HL-60 (cell line): Measurements from ENCODE around the gene RPS6KA6.

Source experiments
- DNase-seq, 2 experiments: peaks; one replicate each; pipeline ENCODE4 v3.0.0-alpha.2; 2010 to 2020; ENCODE audit warnings: low read depth in 1 of 2, low spot score in 1 of 2
- H3K27ac ChIP-seq: fragments of 250-450 bp; sonication (Bioruptor Pico); replicated peaks from 2 replicates; pipeline ENCODE4 v1.5.1; 2020; ENCODE audit warnings: mild to moderate bottlenecking, moderate library complexity
- H3K27me3 ChIP-seq: fragments of 250-450 bp; sonication (Bioruptor Pico); 2 replicates; pipeline ENCODE4 v1.5.1; 2021; ENCODE audit warnings: mild to moderate bottlenecking, moderate library complexity; ENCODE audit not compliant: insufficient read depth, poor library complexity, severe bottlenecking
- H3K4me3 ChIP-seq: replicated peaks from 2 replicates; pipeline ENCODE4 v1.5.1; 2011; ENCODE audit warnings: mild to moderate bottlenecking, control low read depth, low read length; ENCODE audit not compliant: insufficient read depth
- GABPA ChIP-seq: IDR thresholded peaks from 2 replicates; pipeline ENCODE4 v1.6.1; 2012; ENCODE audit warnings: low read depth
- POLR2AphosphoS5 ChIP-seq: IDR thresholded peaks from 2 replicates; pipeline ENCODE4 v1.6.1; 2012; ENCODE audit warnings: low read depth
- SPI1 ChIP-seq: IDR thresholded peaks from 2 replicates; pipeline ENCODE4 v1.6.1; 2012; ENCODE audit warnings: low read depth, mild to moderate bottlenecking, borderline replicate concordance
- TF ChIP-seq, protein P1 (sequence below): IDR thresholded peaks from 2 replicates; pipeline ENCODE4 v1.6.1; 2012; ENCODE audit warnings: low read depth; ENCODE audit not compliant: insufficient replicate concordance
- TF ChIP-seq, protein P2 (sequence below): IDR thresholded peaks from one replicate; pipeline ENCODE4 v1.5.1; 2011; ENCODE audit warnings: low read length, control low read depth, inconsistent platforms; ENCODE audit not compliant: insufficient read depth

RPS6KA6 gene

DNA sequence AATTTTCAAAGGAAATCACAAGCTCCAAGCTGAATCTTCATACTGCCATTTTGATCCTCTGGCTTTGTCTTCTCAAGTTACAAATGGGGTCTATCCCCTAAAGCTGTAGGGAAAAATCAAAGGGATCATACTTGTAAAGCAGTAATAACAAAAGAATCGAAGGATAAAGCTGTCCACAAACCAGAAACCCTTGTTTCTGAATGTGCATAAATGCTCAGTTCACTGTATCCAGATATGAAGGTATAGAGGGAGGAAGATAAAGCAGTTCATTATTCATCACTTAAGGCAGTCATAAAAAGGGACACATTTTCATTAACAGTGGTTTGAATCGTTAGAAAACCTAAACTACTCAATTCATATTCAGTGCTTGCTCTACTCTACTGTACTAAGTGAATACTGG, 33.2 kb upstream of the RPS6KA6 start:
- no peaks in the 10 kb centered on the region for H3K27me3 ChIP-seq
- TF ChIP-seq, protein P1, sequence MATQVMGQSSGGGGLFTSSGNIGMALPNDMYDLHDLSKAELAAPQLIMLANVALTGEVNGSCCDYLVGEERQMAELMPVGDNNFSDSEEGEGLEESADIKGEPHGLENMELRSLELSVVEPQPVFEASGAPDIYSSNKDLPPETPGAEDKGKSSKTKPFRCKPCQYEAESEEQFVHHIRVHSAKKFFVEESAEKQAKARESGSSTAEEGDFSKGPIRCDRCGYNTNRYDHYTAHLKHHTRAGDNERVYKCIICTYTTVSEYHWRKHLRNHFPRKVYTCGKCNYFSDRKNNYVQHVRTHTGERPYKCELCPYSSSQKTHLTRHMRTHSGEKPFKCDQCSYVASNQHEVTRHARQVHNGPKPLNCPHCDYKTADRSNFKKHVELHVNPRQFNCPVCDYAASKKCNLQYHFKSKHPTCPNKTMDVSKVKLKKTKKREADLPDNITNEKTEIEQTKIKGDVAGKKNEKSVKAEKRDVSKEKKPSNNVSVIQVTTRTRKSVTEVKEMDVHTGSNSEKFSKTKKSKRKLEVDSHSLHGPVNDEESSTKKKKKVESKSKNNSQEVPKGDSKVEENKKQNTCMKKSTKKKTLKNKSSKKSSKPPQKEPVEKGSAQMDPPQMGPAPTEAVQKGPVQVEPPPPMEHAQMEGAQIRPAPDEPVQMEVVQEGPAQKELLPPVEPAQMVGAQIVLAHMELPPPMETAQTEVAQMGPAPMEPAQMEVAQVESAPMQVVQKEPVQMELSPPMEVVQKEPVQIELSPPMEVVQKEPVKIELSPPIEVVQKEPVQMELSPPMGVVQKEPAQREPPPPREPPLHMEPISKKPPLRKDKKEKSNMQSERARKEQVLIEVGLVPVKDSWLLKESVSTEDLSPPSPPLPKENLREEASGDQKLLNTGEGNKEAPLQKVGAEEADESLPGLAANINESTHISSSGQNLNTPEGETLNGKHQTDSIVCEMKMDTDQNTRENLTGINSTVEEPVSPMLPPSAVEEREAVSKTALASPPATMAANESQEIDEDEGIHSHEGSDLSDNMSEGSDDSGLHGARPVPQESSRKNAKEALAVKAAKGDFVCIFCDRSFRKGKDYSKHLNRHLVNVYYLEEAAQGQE = no peak
- no peak for DNase-seq

DNA sequence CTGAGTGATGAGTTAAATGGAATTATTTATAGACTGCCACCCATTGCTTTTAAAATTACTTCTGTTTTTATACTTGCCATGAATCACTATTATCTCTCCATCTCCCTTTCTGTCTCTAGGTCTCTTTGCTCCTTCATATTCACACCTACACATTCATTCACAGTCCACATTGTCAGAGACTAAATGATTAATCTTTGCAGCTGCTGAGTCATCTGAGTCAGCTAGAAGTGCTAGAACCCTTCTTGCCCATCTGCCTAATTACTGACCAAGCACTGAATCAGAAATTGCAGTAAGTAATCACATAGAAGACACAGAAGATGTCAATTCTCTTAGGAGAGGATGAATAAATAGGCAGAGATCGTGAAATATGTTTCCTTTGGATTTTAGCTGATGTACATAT, 31.6 kb upstream of the RPS6KA6 start:
- H3K27ac ChIP-seq = no peak overlapping the region
- TF ChIP-seq GABPA (no peak), SPI1 (no peak), POLR2AphosphoS5 (no peak)
- TF ChIP-seq, protein P2, sequence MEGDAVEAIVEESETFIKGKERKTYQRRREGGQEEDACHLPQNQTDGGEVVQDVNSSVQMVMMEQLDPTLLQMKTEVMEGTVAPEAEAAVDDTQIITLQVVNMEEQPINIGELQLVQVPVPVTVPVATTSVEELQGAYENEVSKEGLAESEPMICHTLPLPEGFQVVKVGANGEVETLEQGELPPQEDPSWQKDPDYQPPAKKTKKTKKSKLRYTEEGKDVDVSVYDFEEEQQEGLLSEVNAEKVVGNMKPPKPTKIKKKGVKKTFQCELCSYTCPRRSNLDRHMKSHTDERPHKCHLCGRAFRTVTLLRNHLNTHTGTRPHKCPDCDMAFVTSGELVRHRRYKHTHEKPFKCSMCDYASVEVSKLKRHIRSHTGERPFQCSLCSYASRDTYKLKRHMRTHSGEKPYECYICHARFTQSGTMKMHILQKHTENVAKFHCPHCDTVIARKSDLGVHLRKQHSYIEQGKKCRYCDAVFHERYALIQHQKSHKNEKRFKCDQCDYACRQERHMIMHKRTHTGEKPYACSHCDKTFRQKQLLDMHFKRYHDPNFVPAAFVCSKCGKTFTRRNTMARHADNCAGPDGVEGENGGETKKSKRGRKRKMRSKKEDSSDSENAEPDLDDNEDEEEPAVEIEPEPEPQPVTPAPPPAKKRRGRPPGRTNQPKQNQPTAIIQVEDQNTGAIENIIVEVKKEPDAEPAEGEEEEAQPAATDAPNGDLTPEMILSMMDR = no peak
- TF ChIP-seq, protein P1 = no peak
- H3K4me3 ChIP-seq = no peak overlapping the region
- no peak for DNase-seq
- no peaks in the 10 kb centered on the region for H3K27me3 ChIP-seq

More for the DNA sequence above, 33.2 kb upstream of the RPS6KA6 start:
- Histone ChIP-seq H3K4me3 (no peak overlapping the region), H3K27ac (no peak overlapping the region)

DNA sequence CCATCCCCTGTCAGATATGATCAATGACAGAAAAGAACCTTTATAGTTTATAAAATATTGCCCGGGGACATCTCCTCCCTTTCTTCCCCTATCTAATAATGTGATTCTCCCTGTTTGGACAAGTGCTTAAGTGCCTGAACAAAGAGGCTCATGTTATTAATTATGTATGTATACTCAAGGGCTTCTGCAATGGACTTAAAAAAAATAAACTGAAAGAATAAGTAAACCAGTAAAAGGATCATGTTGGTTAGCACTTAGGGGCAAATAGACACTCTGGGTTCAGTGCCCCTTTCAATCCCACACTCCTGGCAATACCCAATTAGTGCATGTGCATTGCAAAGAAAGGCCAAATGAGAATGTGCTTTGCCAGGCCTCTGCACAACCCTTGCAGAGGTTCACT, 30.7 kb upstream of the RPS6KA6 start:
- H3K4me3 ChIP-seq = no peak overlapping the region
- H3K27ac ChIP-seq = no peak overlapping the region
- no peak for DNase-seq
- H3K27me3 ChIP-seq = no peaks in the 10 kb centered on the region
- TF ChIP-seq, protein P2 = no peak
- TF ChIP-seq GABPA = no peak
- TF ChIP-seq POLR2AphosphoS5 = no peak
- no peak for TF ChIP-seq SPI1
- TF ChIP-seq, protein P1 = no peak

DNA sequence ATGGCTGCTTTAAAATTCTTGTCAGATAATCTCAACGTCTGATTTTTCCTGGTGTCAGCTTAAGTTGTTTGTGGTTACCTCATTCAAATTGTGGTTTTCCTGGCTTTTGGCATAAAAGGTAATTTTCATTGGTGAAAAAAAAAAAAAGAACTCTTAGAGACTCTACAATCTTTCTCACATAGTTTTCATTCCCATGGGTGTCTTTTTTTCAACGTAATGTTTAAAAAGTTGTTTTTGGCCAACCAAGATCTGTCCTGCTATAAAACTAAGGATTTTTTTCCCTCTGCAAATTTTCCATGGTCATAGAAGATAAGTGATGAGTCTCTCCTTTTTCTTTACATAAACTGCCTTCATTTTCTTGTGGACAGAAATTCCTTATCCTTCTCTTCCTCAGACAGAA, 28.9 kb upstream of the RPS6KA6 start:
- H3K27me3 ChIP-seq = no peaks in the 10 kb centered on the region
- DNase-seq = no peak
- no peak overlapping the region for H3K4me3 ChIP-seq
- TF ChIP-seq, protein P1 = no peak
- TF ChIP-seq, protein P2 = no peak
- H3K27ac ChIP-seq = no peak overlapping the region
